ENCODE measurements around the gene ITPKB. TPM values are rescaled to one million over a fixed set of nuclear protein-coding genes. Genes with fewer than 3 reads are reported as not detected.
A peak's percentile ranks its signal among the peaks of the same experiment; 100 is the strongest.

The ITPKB gene
- total RNA-seq: 29.3 and 31.2 TPM in 2 replicates

DNA sequence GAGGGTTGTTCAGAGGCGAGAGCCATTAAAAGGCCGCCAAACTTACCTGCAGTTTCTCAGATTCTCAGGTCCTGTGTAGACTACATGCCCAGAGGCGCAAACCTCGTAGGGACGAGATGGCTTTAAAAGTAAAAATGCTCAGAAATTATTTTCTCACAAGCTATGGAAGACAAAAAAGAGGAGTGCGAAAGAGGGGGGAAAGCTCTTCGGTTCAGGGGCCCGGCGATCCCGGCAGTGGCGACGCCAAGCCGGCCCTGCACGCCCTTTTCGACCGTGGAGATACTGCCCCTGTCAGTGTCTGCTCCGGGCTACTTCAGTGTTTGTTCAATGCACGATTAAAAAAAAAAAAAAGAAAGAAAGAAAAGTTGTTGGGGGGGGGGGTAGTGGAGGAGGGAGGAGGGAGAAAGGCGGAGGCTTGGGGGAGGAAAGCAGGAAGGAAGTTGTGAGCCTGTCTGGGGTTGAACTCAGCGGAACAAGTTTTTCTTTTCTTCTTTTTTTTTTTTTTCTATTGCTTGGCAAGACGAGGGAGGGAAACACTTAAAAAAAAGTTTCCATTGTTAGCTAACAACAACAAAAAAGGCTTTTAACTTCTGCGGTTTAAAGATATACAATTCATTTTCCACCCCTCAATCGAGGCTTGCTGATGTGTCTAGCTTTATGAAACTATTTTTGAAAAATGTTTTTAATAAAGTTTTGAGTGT, at the start of gene ITPKB:
ITPKB (minus strand) TSS at position 288 of the 701 bp plus-strand sequence. CDS start 1,824 bp downstream, outside the sequence.
- no peaks in the 10 kb centered on the region for H3K27me3 Mint-ChIP-seq
- H3K27ac Mint-ChIP-seq: peak within 1 kb of the TSS; percentile 94
- peaks cover 30% of the 10 kb centered on the region for H3K4me1 Mint-ChIP-seq
- peak within 1 kb of the TSS; percentile 84 for H3K4me3 Mint-ChIP-seq
- H3K9me3 Mint-ChIP-seq: no peaks in the 10 kb centered on the region
- peaks cover 26% of the 10 kb centered on the region for H3K36me3 Mint-ChIP-seq (ENCODE audit: low read depth)
- peak; percentile 88 for DNase-seq
- intact Hi-C loops (cut with micrococcal nuclease): loop anchor here (1.0 to 10.0 kb wide), 11 partner anchors 27 to 334 kb away; partner anchors contain the start of genes PARP1 and STUM

DNA sequence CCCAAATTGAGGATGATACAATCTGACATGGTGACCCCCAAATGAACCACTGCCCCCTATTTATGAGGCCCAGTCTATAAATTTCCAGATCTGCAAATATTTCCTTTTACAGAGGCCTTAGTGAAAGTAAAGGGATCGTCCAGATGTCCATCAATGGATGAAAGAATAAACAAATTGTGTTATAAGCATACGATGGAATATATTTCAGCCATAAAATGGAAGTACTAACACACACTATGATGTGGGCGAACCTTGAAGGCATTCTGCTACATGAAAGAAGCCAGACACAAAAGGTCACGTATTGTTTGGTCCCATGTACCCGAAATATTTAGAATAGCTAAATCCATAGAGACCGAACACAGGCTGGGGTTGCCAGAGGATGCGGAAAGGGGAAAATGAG, 48.6 kb upstream of the ITPKB start:
- H3K27me3 Mint-ChIP-seq: peaks cover 13% of the 10 kb centered on the region
- H3K27ac Mint-ChIP-seq: no peak overlapping the region
- no peak overlapping the region for H3K4me3 Mint-ChIP-seq
- H3K9me3 Mint-ChIP-seq: no peaks in the 10 kb centered on the region
- intact Hi-C loops (cut with micrococcal nuclease): no loop called here
- no peaks in the 10 kb centered on the region for H3K36me3 Mint-ChIP-seq (ENCODE audit: low read depth)
- H3K4me1 Mint-ChIP-seq: peaks cover 2% of the 10 kb centered on the region
- no peak for DNase-seq

DNA sequence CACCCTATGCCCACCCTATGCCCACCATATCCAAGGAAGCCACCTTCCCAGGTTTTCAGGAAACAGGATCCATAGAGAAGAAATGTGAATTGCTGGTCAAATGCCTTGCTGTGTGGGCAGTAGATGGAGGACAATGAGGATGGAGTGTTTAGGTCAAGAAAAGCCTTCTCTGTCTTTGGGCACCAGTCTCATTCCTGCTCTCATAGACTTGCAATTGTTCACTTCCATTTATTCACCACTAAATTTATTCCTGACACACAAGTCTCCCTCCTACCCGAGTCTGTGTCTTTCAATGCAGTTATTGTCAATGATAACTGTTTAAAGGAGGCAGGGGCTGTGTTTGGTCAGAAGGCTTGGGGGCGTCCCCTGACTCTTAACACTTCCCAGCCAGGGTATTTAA, 48.0 kb upstream of the ITPKB start:
- peaks cover 11% of the 10 kb centered on the region for H3K27me3 Mint-ChIP-seq
- peaks cover 2% of the 10 kb centered on the region for H3K4me1 Mint-ChIP-seq
- H3K36me3 Mint-ChIP-seq (ENCODE audit: low read depth): no peaks in the 10 kb centered on the region
- intact Hi-C loops (cut with micrococcal nuclease): no loop called here
- no peak overlapping the region for H3K4me3 Mint-ChIP-seq
- no peaks in the 10 kb centered on the region for H3K9me3 Mint-ChIP-seq
- H3K27ac Mint-ChIP-seq: no peak overlapping the region
- no peak for DNase-seq

DNA sequence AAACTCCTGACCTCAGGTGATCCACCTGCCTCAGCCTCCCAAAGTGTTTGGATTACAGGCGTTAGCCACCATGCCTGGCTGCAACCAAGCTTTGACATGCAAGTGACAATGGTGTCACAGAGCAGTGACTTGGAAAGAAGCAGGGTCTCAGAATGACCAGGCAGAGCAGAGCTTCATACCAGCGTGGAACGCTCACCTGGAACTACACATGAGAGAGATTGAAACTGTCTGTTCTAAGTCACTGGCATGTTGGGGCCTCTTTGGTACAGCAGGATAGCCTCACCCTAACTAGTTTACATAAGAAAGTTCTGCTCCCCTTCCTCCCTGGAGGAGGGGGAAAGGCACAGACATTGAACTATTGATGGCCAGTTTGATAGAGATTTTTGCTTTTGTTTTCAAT, 47.5 kb upstream of the ITPKB start:
- H3K36me3 Mint-ChIP-seq (ENCODE audit: low read depth): no peaks in the 10 kb centered on the region
- H3K27me3 Mint-ChIP-seq: peaks cover 11% of the 10 kb centered on the region
- H3K4me3 Mint-ChIP-seq: no peak overlapping the region
- intact Hi-C loops (cut with micrococcal nuclease): no loop called here
- no peak overlapping the region for H3K27ac Mint-ChIP-seq
- H3K9me3 Mint-ChIP-seq: no peaks in the 10 kb centered on the region
- no peak for DNase-seq
- peaks cover 2% of the 10 kb centered on the region for H3K4me1 Mint-ChIP-seq

DNA sequence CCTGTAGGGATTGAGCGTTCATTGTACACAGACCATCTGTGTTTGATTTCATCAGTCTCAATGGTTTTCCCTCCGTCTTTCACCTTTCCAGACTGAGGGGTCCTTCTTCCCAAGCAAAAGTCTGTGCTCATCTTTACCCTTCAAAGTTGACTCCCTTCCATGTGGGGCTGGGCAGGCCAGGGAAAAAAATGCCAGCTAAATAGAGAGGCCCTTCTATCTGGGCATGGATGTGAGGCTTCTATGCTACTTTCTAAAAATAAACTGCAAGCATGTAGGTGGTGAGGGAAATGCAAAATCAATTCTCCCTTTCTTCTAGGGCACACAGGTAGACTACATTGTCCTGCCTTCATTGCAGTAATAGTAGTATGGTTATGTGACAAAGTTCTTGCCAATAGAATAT, 46.7 kb upstream of the ITPKB start:
- H3K4me3 Mint-ChIP-seq: no peak overlapping the region
- peaks cover 11% of the 10 kb centered on the region for H3K27me3 Mint-ChIP-seq
- DNase-seq: no peak
- H3K9me3 Mint-ChIP-seq: no peaks in the 10 kb centered on the region
- intact Hi-C loops (cut with micrococcal nuclease): no loop called here
- peaks cover 2% of the 10 kb centered on the region for H3K4me1 Mint-ChIP-seq
- H3K36me3 Mint-ChIP-seq (ENCODE audit: low read depth): no peaks in the 10 kb centered on the region
- no peak overlapping the region for H3K27ac Mint-ChIP-seq

DNA sequence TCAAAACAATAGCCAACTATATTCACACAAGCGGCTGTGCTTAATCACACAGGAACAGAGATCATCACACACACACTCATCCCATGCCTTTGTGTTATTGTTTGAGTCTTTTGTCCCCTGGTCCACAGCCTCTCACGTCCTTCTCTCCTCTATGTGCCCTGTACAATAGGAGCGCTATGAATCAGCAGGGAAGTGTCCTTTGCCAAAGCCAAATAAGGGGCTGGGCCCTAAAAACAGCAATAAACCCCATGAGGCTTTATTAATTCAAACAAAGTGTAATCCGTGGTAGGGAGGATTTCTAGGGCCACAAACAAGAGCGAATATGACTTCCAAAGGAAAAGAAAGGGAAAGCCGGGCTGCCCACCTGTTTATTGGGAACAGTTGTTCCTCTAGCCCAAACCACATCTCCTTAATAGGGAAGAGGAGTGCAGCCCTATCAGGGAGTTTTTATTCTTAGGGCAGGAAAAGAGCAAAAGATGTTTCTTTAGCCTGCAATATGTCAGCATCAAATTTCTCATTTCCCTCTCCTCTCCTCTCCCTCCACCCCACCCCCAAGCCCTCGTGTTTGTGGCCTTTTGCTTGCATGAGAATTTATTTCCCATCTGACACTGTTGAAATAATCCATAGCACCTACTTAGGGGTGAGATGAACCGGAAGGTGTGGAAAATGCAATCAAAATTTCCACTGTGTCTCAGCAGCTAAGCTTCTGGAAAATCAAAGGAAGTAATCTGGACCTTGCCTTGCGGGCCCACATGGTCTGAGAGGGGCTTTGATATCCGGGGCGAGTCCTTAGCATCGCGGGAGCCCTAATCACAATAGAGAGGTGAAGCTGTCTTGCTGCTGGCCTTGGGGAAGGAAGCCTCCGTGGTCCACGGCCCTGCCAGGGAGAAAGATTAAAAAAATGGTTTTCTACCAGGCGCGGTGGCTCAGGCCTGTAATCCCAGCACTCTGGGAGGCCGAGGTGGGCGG, 45.3 kb upstream of the ITPKB start:
- no peak overlapping the region for H3K27ac Mint-ChIP-seq
- no peaks in the 10 kb centered on the region for H3K36me3 Mint-ChIP-seq (ENCODE audit: low read depth)
- H3K9me3 Mint-ChIP-seq: no peaks in the 10 kb centered on the region
- intact Hi-C loops (cut with micrococcal nuclease): no loop called here
- no peak for DNase-seq
- peaks cover 8% of the 10 kb centered on the region for H3K27me3 Mint-ChIP-seq
- H3K4me1 Mint-ChIP-seq: peaks cover 2% of the 10 kb centered on the region
- H3K4me3 Mint-ChIP-seq: no peak overlapping the region

DNA sequence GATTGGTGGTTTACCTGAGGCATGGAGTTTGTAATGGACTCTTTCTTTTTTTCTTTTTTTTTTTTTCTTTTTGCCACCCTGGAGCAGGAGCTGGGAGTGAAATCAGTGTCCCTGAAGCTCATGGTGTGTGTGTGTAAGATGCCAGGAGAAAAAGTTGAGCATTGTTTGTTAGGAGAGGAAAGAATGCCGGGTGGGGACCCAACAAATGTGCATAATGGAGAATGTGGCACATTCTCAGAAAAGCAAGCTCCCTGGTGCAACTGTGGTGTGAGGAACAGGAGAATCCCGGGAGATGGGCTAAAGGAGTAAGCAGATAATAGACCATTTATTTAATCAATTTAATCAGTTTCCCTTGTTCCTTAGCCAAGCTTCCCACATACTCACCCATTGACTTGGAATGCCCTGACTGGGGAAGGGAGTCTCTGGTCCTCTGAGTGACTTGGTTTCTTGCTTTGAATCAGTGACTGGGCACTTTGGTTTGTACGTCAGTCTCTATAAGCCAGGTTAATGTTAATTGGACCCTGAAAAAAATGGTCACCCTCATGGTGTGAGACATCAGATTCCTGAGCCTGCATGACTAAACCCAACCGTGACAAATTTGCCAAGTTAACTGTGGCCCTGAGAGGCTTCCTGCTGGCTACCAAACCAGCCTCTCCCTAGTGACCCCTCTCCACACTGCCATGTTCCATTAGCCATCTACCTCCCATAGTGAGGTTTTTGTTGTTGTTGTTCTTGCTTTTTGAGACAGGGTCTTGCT, 43.9 kb upstream of the ITPKB start:
- no peaks in the 10 kb centered on the region for H3K9me3 Mint-ChIP-seq
- H3K4me3 Mint-ChIP-seq: no peak overlapping the region
- no peak for DNase-seq
- no peak overlapping the region for H3K27ac Mint-ChIP-seq
- no peaks in the 10 kb centered on the region for H3K36me3 Mint-ChIP-seq (ENCODE audit: low read depth)
- peaks cover 3% of the 10 kb centered on the region for H3K27me3 Mint-ChIP-seq
- intact Hi-C loops (cut with micrococcal nuclease): no loop called here
- no peaks in the 10 kb centered on the region for H3K4me1 Mint-ChIP-seq

DNA sequence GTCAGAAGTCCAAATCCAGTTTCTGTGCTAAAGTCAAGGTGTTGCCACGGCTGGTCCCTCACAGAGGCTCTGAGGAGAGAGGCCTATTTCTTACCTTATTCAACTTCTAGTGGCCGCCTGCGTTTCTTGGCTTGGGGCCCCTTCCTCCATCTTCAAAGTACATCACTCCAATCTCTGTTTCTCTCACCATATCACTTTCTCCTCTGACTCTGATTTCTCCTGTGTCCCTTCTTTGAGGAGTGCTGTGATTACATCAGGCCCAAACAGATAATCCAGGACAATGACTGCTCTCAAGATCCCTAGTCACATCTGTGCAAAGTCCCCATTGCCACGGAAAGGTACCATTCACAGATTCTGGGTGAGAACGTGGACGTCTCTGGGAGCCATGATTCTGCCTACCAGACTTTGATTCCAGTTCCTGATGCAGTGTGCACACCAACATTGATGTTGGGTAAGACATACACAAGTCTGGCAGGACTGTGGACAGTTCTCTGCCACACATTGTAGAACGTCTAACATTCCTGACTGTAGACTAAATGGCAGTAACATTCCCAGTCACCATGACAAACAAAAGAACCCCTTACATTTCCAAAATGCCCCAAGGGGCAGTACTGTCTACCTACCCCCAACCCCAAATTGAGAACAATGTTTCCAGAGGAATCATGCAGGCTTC, 43.0 kb upstream of the ITPKB start:
- Mint-ChIP-seq H3K9me3 (no peaks in the 10 kb centered on the region), H3K4me3 (no peak overlapping the region), H3K4me1 (no peaks in the 10 kb centered on the region), H3K27me3 (peaks cover 4% of the 10 kb centered on the region), H3K36me3 (ENCODE audit: low read depth) (no peaks in the 10 kb centered on the region), H3K27ac (no peak overlapping the region)
- DNase-seq: no peak
- intact Hi-C loops (cut with micrococcal nuclease): no loop called here

DNA sequence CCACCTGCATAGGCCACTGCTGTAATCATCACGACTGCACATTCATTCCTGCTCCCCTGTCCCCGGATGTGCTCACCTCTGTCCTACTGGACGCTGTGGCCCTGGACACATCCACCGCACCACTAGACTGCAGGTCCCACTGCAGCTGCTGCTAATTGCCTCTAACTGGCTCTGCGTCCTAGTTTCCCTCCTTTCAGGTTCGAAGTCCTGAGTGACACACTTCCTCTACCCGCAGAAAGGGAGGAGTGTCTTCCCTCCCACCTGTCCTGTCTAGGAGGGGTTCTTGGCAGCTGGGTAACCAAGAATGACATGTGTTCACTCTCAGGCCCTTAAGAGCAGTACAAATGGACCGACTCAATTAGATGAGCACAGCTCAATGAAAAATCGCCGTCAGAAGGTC, 40.5 kb upstream of the ITPKB start:
- Mint-ChIP-seq H3K36me3 (ENCODE audit: low read depth) (no peaks in the 10 kb centered on the region), H3K27me3 (peaks cover 7% of the 10 kb centered on the region), H3K27ac (no peak overlapping the region), H3K4me1 (no peaks in the 10 kb centered on the region), H3K9me3 (no peaks in the 10 kb centered on the region), H3K4me3 (no peak overlapping the region)
- no peak for DNase-seq
- intact Hi-C loops (cut with micrococcal nuclease): no loop called here

DNA sequence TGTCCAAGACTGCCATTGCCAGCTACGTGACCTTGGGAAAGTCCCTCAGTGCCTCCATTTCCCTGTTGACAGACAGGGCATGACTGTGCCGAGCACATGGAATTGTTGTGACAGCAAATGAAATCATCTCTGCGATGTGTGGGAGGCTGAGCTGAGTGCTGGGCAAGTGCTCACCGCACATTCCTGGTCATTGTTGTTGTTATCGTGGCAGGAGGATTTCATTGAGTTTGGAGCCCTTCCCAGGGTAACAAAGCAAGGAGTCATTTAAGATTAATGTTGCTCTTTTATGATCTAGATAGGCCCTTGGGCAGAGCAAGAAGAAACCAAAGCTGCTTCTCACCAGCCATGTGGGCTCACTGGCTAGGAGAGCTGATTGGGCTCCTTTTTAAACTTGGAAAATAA, 39.6 kb upstream of the ITPKB start:
- no peaks in the 10 kb centered on the region for H3K9me3 Mint-ChIP-seq
- DNase-seq: no peak
- no peaks in the 10 kb centered on the region for H3K4me1 Mint-ChIP-seq
- no peak overlapping the region for H3K27ac Mint-ChIP-seq
- no peak overlapping the region for H3K4me3 Mint-ChIP-seq
- no peaks in the 10 kb centered on the region for H3K36me3 Mint-ChIP-seq (ENCODE audit: low read depth)
- peaks cover 7% of the 10 kb centered on the region for H3K27me3 Mint-ChIP-seq
- intact Hi-C loops (cut with micrococcal nuclease): no loop called here

DNA sequence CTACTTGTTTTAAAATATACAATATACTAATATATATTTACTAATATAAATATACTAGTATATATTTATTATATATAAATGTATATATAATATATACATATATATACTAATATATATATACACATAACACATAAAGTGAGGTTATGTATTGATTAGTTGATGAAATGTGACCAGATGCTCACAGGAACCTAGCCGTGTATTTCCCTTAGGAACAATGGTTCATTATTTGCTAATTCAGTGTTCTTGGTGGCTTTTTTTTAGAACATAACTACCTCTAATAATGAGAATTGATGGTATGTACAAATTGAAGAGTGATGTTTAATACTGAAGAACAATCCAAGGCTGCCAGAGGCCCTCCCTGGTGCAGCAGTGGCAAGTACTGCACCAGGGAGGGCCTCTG, 37.9 kb upstream of the ITPKB start:
- no peak overlapping the region for H3K4me3 Mint-ChIP-seq
- peaks cover 9% of the 10 kb centered on the region for H3K27me3 Mint-ChIP-seq

DNA sequence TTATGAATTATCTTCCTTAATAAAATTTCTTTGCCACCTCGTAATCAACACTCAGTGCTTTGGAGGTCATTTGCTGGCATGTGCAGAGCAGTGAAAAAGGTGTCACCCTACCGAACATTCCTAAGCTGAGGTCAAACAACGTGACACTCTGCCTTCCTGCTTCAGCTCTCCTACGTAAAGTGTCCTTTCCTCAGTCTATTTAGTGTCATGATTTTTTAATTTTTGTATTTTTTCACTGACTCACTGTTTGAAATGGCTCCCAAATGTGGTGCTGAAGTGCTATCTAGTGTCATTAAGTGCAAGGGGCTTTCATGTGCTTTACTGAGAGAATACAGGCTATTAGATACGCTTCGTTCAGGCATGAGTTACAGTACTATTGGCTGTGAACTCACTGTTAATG, 37.0 kb upstream of the ITPKB start:
- intact Hi-C loops (cut with micrococcal nuclease): no loop called here
- DNase-seq: no peak

More for the DNA sequence above, 37.9 kb upstream of the ITPKB start:
- intact Hi-C loops (cut with micrococcal nuclease): no loop called here
- Mint-ChIP-seq H3K36me3 (ENCODE audit: low read depth) (no peaks in the 10 kb centered on the region), H3K4me1 (no peaks in the 10 kb centered on the region), H3K9me3 (no peaks in the 10 kb centered on the region), H3K27ac (no peak overlapping the region)
- DNase-seq: no peak

DNA sequence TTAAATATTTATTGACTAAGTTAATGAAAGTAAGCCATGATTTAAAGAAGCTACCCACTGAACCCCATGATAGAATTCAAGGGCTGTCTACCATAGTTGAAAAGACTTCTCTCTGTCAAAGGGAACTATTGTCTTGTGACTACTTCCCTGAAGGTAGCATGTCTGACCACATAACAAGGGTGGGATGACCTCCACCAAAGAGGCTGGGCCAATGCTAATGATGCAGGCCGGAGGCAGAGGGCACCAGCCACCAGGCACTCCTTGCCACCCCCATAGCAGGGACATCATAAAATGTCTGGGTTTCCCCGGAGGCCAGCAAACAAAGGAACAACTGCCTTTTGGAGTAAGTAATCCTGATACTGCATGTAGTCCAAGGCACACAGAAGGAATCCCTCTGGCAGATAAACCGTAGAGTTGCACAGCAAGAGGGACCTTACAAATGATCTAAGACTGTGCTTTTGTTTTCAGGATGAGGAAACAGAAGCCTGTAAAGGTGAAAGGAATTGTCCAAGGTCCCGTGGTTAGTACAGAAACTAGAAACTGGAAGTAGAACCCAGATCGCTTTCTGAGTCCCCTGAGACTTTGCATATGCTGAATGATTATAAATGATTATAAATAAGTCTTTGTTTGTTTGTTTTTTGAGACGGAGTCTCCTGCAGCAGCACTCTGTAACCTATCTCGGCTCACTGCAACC, 33.5 kb upstream of the ITPKB start:
- H3K27me3 Mint-ChIP-seq: peaks cover 11% of the 10 kb centered on the region
- H3K27ac Mint-ChIP-seq: no peak overlapping the region
- no peaks in the 10 kb centered on the region for H3K36me3 Mint-ChIP-seq (ENCODE audit: low read depth)
- intact Hi-C loops (cut with micrococcal nuclease): no loop called here
- no peaks in the 10 kb centered on the region for H3K9me3 Mint-ChIP-seq
- H3K4me3 Mint-ChIP-seq: no peak overlapping the region
- no peaks in the 10 kb centered on the region for H3K4me1 Mint-ChIP-seq
- DNase-seq: no peak

More for the DNA sequence above, 37.0 kb upstream of the ITPKB start:
- no peaks in the 10 kb centered on the region for H3K36me3 Mint-ChIP-seq (ENCODE audit: low read depth)
- no peaks in the 10 kb centered on the region for H3K4me1 Mint-ChIP-seq
- H3K4me3 Mint-ChIP-seq: no peak overlapping the region
- no peaks in the 10 kb centered on the region for H3K9me3 Mint-ChIP-seq
- no peak overlapping the region for H3K27ac Mint-ChIP-seq
- H3K27me3 Mint-ChIP-seq: peaks cover 9% of the 10 kb centered on the region

Measured in activated CD4-positive, alpha-beta T cell treated with anti-CD3 and anti-CD28 coated beads, Interleukin-2, amount 10 ng/mL, durations not matched to agents 24 days and 14 days (primary cell).